Measurements from ENCODE around the gene VPS13A.
"Not testable (repeated sequence)": the region's sequence is repeated elsewhere in the genome, so short reads cannot be mapped to it uniquely, and the experiment has no call there.

Gene VPS13A

GRCh38 chr9:77188242-77188641, 10.9 kb downstream of the VPS13A start:
- no peak for DNase-seq

- DNase-seq = no peak
Measured at GRCh38 chr9:77194423-77194822, 17.1 kb downstream of the VPS13A start.

GRCh38 chr9:77210116-77210515, 32.8 kb downstream of the VPS13A start:
- no peak for DNase-seq

GRCh38 chr9:77211561-77211960, 34.2 kb downstream of the VPS13A start:
- no peak for DNase-seq

GRCh38 chr9:77212801-77213200, 35.5 kb downstream of the VPS13A start:
- no peak for DNase-seq

GRCh38 chr9:77215874-77216273, 38.5 kb downstream of the VPS13A start:
- DNase-seq = no peak

GRCh38 chr9:77218612-77219011, 41.3 kb downstream of the VPS13A start:
- no peak for DNase-seq

- DNase-seq = no peak
Measured at GRCh38 chr9:77221431-77221830, 44.1 kb downstream of the VPS13A start.

GRCh38 chr9:77224746-77225312, 47.5 kb downstream of the VPS13A start:
- DNase-seq = no peak

GRCh38 chr9:77236693-77237092, 59.4 kb downstream of the VPS13A start:
- DNase-seq = no peak

- no peak for DNase-seq
Measured at GRCh38 chr9:77237896-77238295, 60.6 kb downstream of the VPS13A start.

- no peak for DNase-seq
Measured at GRCh38 chr9:77251050-77251449, 73.7 kb downstream of the VPS13A start.

- no peak for DNase-seq
Measured at GRCh38 chr9:77257275-77257674, 79.9 kb downstream of the VPS13A start.

GRCh38 chr9:77261605-77262004, 84.3 kb downstream of the VPS13A start:
- DNase-seq = no peak

- not testable (repeated sequence) for DNase-seq
Measured at GRCh38 chr9:77267762-77268161, 90.4 kb downstream of the VPS13A start.

- no peak for DNase-seq
Measured at GRCh38 chr9:77271023-77271690, 93.8 kb downstream of the VPS13A start.

- DNase-seq = no peak
Measured at GRCh38 chr9:77276799-77277198, 99.5 kb downstream of the VPS13A start.

- DNase-seq = no peak
Measured at GRCh38 chr9:77277719-77278118, 100.4 kb downstream of the VPS13A start.

- DNase-seq = no peak
Measured at GRCh38 chr9:77283991-77284390, 106.7 kb downstream of the VPS13A start.

- DNase-seq = no peak
Measured at GRCh38 chr9:77284616-77285015, 107.3 kb downstream of the VPS13A start.

GRCh38 chr9:77290373-77290772, 113.0 kb downstream of the VPS13A start:
- DNase-seq = no peak

- DNase-seq = no peak
Measured at GRCh38 chr9:77291714-77292113, 114.4 kb downstream of the VPS13A start.

- no peak for DNase-seq
Measured at GRCh38 chr9:77293949-77294348, 116.6 kb downstream of the VPS13A start.

GRCh38 chr9:77304543-77304942, 127.2 kb downstream of the VPS13A start:
- DNase-seq = no peak

Data from stimulated activated CD4-positive, alpha-beta T cell treated with anti-CD3 and anti-CD28 coated beads, Interleukin-4, amount 100 ng/mL, for 24 hours (primary cell).